Spinal cord (tissue), 10 donors: ENCODE results near the gene THOP1. TPM values are rescaled to one million over a fixed set of nuclear protein-coding genes. Genes with fewer than 3 reads are reported as not detected.

Source experiments
- DNase-seq, 6 donors: peaks; one replicate each; pipeline versions ENCODE4 v3.0.0 to v3.0.0-alpha.2; 2013 to 2015; ENCODE audit warnings: low spot score in 6 of 6, low read depth in 4 of 6
- H3K27ac ChIP-seq: one replicate; pipeline ENCODE4 v1.5.1; 2013; ENCODE audit warnings: low read depth, low read length, control low read depth
- H3K27me3 ChIP-seq: one replicate; pipeline ENCODE4 v1.6.1; 2013; ENCODE audit warnings: low read length; ENCODE audit not compliant: control insufficient read depth, insufficient read depth
- H3K36me3 ChIP-seq: one replicate; pipeline ENCODE4 v1.6.1; 2013; ENCODE audit warnings: low read length; ENCODE audit not compliant: control insufficient read depth, insufficient read depth
- H3K4me1 ChIP-seq: one replicate; pipeline ENCODE4 v1.6.1; 2013; ENCODE audit warnings: low read length; ENCODE audit not compliant: control insufficient read depth, insufficient read depth
- H3K4me3 ChIP-seq: one replicate; pipeline ENCODE4 v1.5.1; 2013; ENCODE audit warnings: low read depth, low read length, control low read depth
- H3K9me3 ChIP-seq: one replicate; pipeline ENCODE4 v1.6.1; 2013; ENCODE audit warnings: low read length; ENCODE audit not compliant: control insufficient read depth, insufficient read depth
- WGBS: methylation state at CpG from one replicate; pipeline ENCODE4 v1.1.5; 2013; ENCODE audit warnings: missing lambda C conversion rate; ENCODE audit not compliant: insufficient coverage; 5-methylcytosine and 5-hydroxymethylcytosine counted together
- polyA plus RNA-seq, 2 donors: library from polyadenylated mRNA; unstranded; fragments of 120-200 nt; gene quantifications; one replicate each; pipeline ENCODE4 v1.2.1, GENCODE V29; 2013; ENCODE audit not compliant: insufficient read length in 2 of 2
- total RNA-seq, 2 donors: library from RNA; depleted of rRNA in 1 of 2; stranded (reverse); fragments of 120-200 nt in 1 of 2; fragments of >200 nt in 1 of 2; gene quantifications; one replicate each; pipeline versions ENCODE4 v1.2.3 to v1.2.4, GENCODE V29; 2013 to 2014
- donor health status: healthy.

The THOP1 gene
- total and polyA plus RNA-seq, 4 donors, result 42.2 to 89.0 (median 63.1) TPM

GRCh38 chr19:2823646-2824045, 38.3 kb downstream of the THOP1 start:
- WGBS, result 67% methylated on average over 9 of the region's 9 CpGs
- Histone ChIP-seq H3K4me1 (peaks cover 18% of the 10 kb centered on the region), H3K27me3 (no peaks in the 10 kb centered on the region), H3K9me3 (no peaks in the 10 kb centered on the region), H3K27ac (no peak overlapping the region), H3K4me3 (no peak overlapping the region), H3K36me3 (peaks cover 45% of the 10 kb centered on the region)
- no peak for DNase-seq

GRCh38 chr19:2824129-2824528, 38.8 kb downstream of the THOP1 start:
- 89% methylated on average over 8 of the region's 8 CpGs for WGBS
- no peaks in the 10 kb centered on the region for H3K27me3 ChIP-seq
- DNase-seq, result no peak
- no peaks in the 10 kb centered on the region for H3K9me3 ChIP-seq
- H3K36me3 ChIP-seq, result peaks cover 45% of the 10 kb centered on the region
- H3K4me1 ChIP-seq, result peaks cover 18% of the 10 kb centered on the region
- no peak overlapping the region for H3K27ac ChIP-seq
- H3K4me3 ChIP-seq, result no peak overlapping the region

- Histone ChIP-seq H3K4me1 (no peaks in the 10 kb centered on the region), H3K27me3 (no peaks in the 10 kb centered on the region), H3K4me3 (no peak overlapping the region), H3K9me3 (no peaks in the 10 kb centered on the region), H3K36me3 (peaks cover 55% of the 10 kb centered on the region), H3K27ac (no peak overlapping the region)
- DNase-seq, result no peak
- no CpG with 5 or more reads among the region's 2 CpGs for WGBS
Observed at GRCh38 chr19:2827022-2827421, 41.7 kb downstream of the THOP1 start.

- Histone ChIP-seq H3K9me3 (peaks cover 4% of the 10 kb centered on the region), H3K4me1 (no peaks in the 10 kb centered on the region), H3K27ac (no peak overlapping the region), H3K36me3 (peaks cover 55% of the 10 kb centered on the region), H3K4me3 (no peak overlapping the region), H3K27me3 (no peaks in the 10 kb centered on the region)
- DNase-seq, result no peak
- 96% methylated on average over 11 of the region's 13 CpGs for WGBS
Observed at GRCh38 chr19:2827840-2828489, 42.7 kb downstream of the THOP1 start.

GRCh38 chr19:2834294-2834871, 49.1 kb downstream of the THOP1 start:
- DNase-seq, result no peak
- no peak overlapping the region for H3K4me3 ChIP-seq
- 95% methylated on average over 14 of the region's 19 CpGs for WGBS
- H3K27ac ChIP-seq, result no peak overlapping the region
- H3K36me3 ChIP-seq, result peaks cover 59% of the 10 kb centered on the region
- H3K27me3 ChIP-seq, result no peaks in the 10 kb centered on the region
- H3K9me3 ChIP-seq, result peaks cover 29% of the 10 kb centered on the region
- H3K4me1 ChIP-seq, result no peaks in the 10 kb centered on the region

- Histone ChIP-seq H3K4me1 (peaks cover 11% of the 10 kb centered on the region), H3K27me3 (no peaks in the 10 kb centered on the region), H3K27ac (no peak overlapping the region), H3K9me3 (peaks cover 29% of the 10 kb centered on the region), H3K36me3 (peaks cover 45% of the 10 kb centered on the region), H3K4me3 (no peak overlapping the region)
- WGBS, result 93% methylated on average over 3 of the region's 4 CpGs
- no peak for DNase-seq
Observed at GRCh38 chr19:2837430-2837829, 52.1 kb downstream of the THOP1 start.

- H3K27me3 ChIP-seq, result no peaks in the 10 kb centered on the region
- H3K27ac ChIP-seq, result peak within 1 kb of the TSS; percentile 96
- H3K4me1 ChIP-seq, result peaks cover 15% of the 10 kb centered on the region
- peaks cover 11% of the 10 kb centered on the region for H3K36me3 ChIP-seq
- peak; percentile 98 to 100 (median 99) for DNase-seq
- WGBS, result under 1% methylated on average over 106 of the region's 106 CpGs
- H3K4me3 ChIP-seq, result peak within 1 kb of the TSS; percentile 73
- H3K9me3 ChIP-seq, result peaks cover 1% of the 10 kb centered on the region
Observed at GRCh38 chr19:2840794-2841791, 55.8 kb downstream of the THOP1 start, which contains the start of gene ZNF555. Gene ZNF555 (plus strand): TSS chr19:2841475. CDS start chr19:2841573, 98 bp downstream.

- Histone ChIP-seq H3K27me3 (no peaks in the 10 kb centered on the region), H3K4me1 (peaks cover 15% of the 10 kb centered on the region), H3K4me3 (peak overlapping the region; percentile 73), H3K9me3 (peaks cover 1% of the 10 kb centered on the region), H3K36me3 (peaks cover 7% of the 10 kb centered on the region), H3K27ac (no peak overlapping the region)
- DNase-seq, result peak in 1 of 6 donors; percentile 10
- 2% methylated on average over 58 of the region's 62 CpGs for WGBS
Observed at GRCh38 chr19:2841855-2842574, 56.7 kb downstream of the THOP1 start.

GRCh38 chr19:2845107-2845506, 59.8 kb downstream of the THOP1 start:
- H3K4me1 ChIP-seq, result peaks cover 14% of the 10 kb centered on the region
- H3K36me3 ChIP-seq, result peaks cover 3% of the 10 kb centered on the region
- no peak overlapping the region for H3K27ac ChIP-seq
- no peaks in the 10 kb centered on the region for H3K27me3 ChIP-seq
- WGBS, result 71% methylated on average over 1 of the region's 2 CpGs
- H3K9me3 ChIP-seq, result peaks cover 4% of the 10 kb centered on the region
- no peak overlapping the region for H3K4me3 ChIP-seq
- no peak for DNase-seq
